Measurements from ENCODE around the gene STK4.

STK4 gene

GRCh38 chr20:45118028-45118427, 151.7 kb downstream of the STK4 start:
- TF ChIP-seq, protein P1, sequence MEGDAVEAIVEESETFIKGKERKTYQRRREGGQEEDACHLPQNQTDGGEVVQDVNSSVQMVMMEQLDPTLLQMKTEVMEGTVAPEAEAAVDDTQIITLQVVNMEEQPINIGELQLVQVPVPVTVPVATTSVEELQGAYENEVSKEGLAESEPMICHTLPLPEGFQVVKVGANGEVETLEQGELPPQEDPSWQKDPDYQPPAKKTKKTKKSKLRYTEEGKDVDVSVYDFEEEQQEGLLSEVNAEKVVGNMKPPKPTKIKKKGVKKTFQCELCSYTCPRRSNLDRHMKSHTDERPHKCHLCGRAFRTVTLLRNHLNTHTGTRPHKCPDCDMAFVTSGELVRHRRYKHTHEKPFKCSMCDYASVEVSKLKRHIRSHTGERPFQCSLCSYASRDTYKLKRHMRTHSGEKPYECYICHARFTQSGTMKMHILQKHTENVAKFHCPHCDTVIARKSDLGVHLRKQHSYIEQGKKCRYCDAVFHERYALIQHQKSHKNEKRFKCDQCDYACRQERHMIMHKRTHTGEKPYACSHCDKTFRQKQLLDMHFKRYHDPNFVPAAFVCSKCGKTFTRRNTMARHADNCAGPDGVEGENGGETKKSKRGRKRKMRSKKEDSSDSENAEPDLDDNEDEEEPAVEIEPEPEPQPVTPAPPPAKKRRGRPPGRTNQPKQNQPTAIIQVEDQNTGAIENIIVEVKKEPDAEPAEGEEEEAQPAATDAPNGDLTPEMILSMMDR (conservative IDR thresholded peaks at IDR 0.05; ENCODE audit: low read depth, low read length) = peak; percentile 35
- H3K4me3 ChIP-seq (ENCODE audit: low read depth, low read length) = no peak overlapping the region

DNA sequence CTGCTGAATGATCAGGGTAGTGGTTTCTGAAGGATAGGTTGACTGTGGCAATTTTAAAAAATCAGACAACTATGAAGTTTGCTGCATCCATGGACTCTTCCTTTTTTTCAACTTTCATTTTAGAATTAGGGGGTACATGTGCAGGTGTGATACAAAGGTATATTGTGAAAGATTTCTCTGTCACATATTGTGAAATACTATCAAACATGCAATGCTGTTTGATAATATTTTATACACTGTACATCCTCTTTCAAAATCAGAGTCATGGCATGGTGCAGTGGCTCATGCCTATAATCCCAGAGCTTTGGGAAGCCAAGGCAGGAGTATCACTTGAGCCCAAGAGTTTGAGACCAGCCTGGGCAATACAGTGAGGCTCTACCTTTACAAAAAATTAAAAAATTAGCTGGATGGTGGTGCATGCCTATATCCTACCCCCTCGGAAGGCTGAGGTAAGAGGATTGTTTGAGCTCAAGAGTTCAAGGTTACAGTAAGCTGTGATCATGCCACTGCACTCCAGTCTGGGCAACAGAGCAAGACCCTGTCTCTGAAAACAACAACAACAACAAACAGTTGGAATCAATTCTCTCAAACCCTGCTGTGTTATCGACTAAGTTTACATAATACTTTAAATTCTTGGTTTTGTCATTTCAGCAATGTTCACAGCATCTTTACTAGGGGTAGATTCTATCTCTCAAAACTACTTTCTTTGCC, 153.4 kb downstream of the STK4 start:
- no peak for DNase-seq (ENCODE audit: low read depth)
- H3K4me3 ChIP-seq (ENCODE audit: low read depth, low read length) = no peak overlapping the region
- TF ChIP-seq, protein P1 (conservative IDR thresholded peaks at IDR 0.05; ENCODE audit: low read depth, low read length) = no peak

More at GRCh38 chr20:45118028-45118427, 151.7 kb downstream of the STK4 start:
- DNase-seq (ENCODE audit: low read depth) = peak; percentile 34

DNA sequence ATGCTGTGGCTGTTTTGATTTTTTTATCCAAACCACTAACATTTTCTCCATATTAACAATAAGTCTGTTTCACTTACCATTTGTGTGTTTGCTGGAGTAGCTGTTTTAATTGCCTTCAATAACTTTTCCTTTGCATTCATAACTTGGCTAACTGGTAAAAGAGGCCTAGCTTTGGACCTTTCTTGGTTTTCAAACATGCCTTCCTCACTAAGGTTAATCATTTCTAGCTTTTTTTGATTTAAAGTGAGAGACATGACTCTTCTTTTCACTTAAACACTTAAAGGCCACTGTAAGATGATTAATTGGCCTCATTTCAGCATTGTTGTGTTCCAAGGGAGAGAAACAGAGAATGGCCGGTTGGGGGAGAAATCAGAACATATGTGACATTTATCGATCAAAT, 155.1 kb downstream of the STK4 start:
- TF ChIP-seq, protein P1 (conservative IDR thresholded peaks at IDR 0.05; ENCODE audit: low read depth, low read length) = no peak
- no peak for DNase-seq (ENCODE audit: low read depth)
- no peak overlapping the region for H3K4me3 ChIP-seq (ENCODE audit: low read depth, low read length)

DNA sequence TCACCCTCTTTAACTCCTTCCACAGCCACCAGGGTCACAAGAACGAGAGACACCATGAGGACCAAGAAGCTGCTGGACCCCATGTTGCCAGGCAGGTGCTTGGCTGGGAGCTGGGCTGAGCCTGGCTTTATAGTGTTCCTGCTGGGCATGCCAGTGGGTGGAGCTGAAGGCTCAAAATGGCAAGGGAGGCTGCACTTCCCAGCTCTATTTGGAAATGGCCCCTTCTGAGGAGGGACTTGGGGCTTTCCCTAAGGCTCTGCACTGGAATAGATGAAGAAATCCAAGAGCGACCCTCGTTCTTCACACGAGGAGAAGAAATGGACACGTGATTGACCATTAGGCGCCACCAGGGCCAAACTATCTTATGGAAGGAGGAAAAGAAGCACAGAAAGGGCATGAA, 158.1 kb downstream of the STK4 start, which contains the start of gene WFDC12:
Gene WFDC12, minus strand, starts transcription at position 101 of the 400 bp plus-strand sequence. Its CDS starts 18 bp downstream, at position 83.
- H3K4me3 ChIP-seq (ENCODE audit: low read depth, low read length) = no peak within 1 kb of the TSS
- DNase-seq (ENCODE audit: low read depth) = no peak
- TF ChIP-seq, protein P1 (conservative IDR thresholded peaks at IDR 0.05; ENCODE audit: low read depth, low read length) = no peak

DNA sequence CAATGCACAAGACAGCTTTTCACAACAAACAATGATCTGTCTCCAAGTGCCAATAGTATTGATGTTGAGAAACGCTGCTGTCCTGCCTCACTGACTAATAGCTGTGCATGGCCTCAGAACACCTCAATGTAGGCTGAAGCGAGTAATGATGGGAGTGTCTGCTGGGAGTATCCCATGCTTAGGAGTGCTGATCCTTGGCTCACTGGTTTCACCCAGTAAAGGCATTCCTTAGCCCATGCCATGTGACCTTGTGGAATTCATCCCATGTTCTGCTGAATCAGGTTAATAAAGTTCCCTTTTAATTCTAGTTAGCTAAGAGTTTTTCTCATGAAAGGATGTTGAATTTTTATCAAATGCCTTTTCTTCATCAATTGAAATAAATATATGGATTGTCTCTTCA, 161.8 kb downstream of the STK4 start:
- H3K4me3 ChIP-seq (ENCODE audit: low read depth, low read length) = no peak overlapping the region
- TF ChIP-seq, protein P1 (conservative IDR thresholded peaks at IDR 0.05; ENCODE audit: low read depth, low read length) = no peak
- no peak for DNase-seq (ENCODE audit: low read depth)

All from choroid plexus epithelial cell (primary cell).